Thoracic aorta (tissue), 2 donors: Measurements from ENCODE around the gene OTOP1. TPM values are rescaled to one million over a fixed set of nuclear protein-coding genes. Genes with fewer than 3 reads are reported as not detected.
"Not testable (repeated sequence)": the region's sequence is repeated elsewhere in the genome, so short reads cannot be mapped to it uniquely, and the experiment has no call there.

Experiments used
- ATAC-seq: fragments of 150-250 bp; one replicate; pipeline ENCODE4 v1.8.0; 2017; ENCODE audit warnings: low read depth; ENCODE audit not compliant: insufficient number of reproducible peaks, low FRiP score
- DNase-seq: peaks from one replicate; pipeline ENCODE4 v3.0.0-alpha.2; 2020; ENCODE audit warnings: low spot score
- H3K27ac ChIP-seq, 2 donors: fragments of 200-600 bp; sonication (generic); 1 replicate in 1 of 2; 2 replicates in 1 of 2; pipeline ENCODE4 v1.5.1; 2016; ENCODE audit warnings: mild to moderate bottlenecking in 2 of 2, moderate library complexity in 2 of 2
- H3K27me3 ChIP-seq: fragments of 200-600 bp; sonication (generic); replicated peaks from 2 replicates; pipeline ENCODE4 v1.6.0; 2016; ENCODE audit warnings: mild to moderate bottlenecking; ENCODE audit not compliant: insufficient read depth
- H3K36me3 ChIP-seq: fragments of 200-600 bp; sonication (generic); one replicate; pipeline ENCODE4 v1.5.1; 2016
- H3K4me1 ChIP-seq, 2 donors: fragments of 200-600 bp; sonication (generic); 1 replicate in 1 of 2; 2 replicates in 1 of 2; pipeline versions ENCODE4 v1.5.1 to v1.6.0; 2016; ENCODE audit warnings: low read depth in 2 of 2, mild to moderate bottlenecking in 1 of 2; ENCODE audit not compliant: control insufficient read depth in 1 of 2
- H3K4me3 ChIP-seq: fragments of 200-600 bp; sonication (generic); 2 replicates; pipeline ENCODE4 v1.5.1; 2016; ENCODE audit warnings: mild to moderate bottlenecking
- H3K9me3 ChIP-seq: fragments of 200-600 bp; sonication (generic); 2 replicates; pipeline ENCODE4 v1.5.1; 2016
- total RNA-seq, 2 donors: library from RNA; depleted of rRNA; stranded (reverse); fragments of >200 nt; gene quantifications; one replicate each; pipeline versions ENCODE4 v1.1.0 to v1.2.3, GENCODE V29; 2016
- TF ChIP-seq, protein P1 (sequence below): fragments of 200-600 bp; sonication (generic); IDR thresholded peaks from one replicate; pipeline ENCODE4 v1.5.1; 2019; ENCODE audit warnings: antibody characterized with exemption

Gene OTOP1
- total RNA-seq, 2 donors from 2014 or later, result not detected

GRCh38 chr4:4256799-4257198 lies 30.1 kb upstream of the OTOP1 start:
- ATAC-seq (no peak), DNase-seq (no peak)
- H3K4me3 ChIP-seq, result no peak overlapping the region

GRCh38 chr4:4254666-4255065 lies 27.9 kb upstream of the OTOP1 start:
- H3K27me3 ChIP-seq, result no peaks in the 10 kb centered on the region
- DNase-seq, result no peak
- H3K4me3 ChIP-seq, result no peak overlapping the region
- no peaks in the 10 kb centered on the region for H3K9me3 ChIP-seq
- TF ChIP-seq, protein P1, sequence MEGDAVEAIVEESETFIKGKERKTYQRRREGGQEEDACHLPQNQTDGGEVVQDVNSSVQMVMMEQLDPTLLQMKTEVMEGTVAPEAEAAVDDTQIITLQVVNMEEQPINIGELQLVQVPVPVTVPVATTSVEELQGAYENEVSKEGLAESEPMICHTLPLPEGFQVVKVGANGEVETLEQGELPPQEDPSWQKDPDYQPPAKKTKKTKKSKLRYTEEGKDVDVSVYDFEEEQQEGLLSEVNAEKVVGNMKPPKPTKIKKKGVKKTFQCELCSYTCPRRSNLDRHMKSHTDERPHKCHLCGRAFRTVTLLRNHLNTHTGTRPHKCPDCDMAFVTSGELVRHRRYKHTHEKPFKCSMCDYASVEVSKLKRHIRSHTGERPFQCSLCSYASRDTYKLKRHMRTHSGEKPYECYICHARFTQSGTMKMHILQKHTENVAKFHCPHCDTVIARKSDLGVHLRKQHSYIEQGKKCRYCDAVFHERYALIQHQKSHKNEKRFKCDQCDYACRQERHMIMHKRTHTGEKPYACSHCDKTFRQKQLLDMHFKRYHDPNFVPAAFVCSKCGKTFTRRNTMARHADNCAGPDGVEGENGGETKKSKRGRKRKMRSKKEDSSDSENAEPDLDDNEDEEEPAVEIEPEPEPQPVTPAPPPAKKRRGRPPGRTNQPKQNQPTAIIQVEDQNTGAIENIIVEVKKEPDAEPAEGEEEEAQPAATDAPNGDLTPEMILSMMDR, result no peak
- ATAC-seq, result no peak
- H3K4me1 ChIP-seq, result no peaks in the 10 kb centered on the region
- no peak overlapping the region for H3K27ac ChIP-seq
- no peaks in the 10 kb centered on the region for H3K36me3 ChIP-seq

More at GRCh38 chr4:4256799-4257198, 30.1 kb upstream of the OTOP1 start:
- no peaks in the 10 kb centered on the region for H3K9me3 ChIP-seq
- no peaks in the 10 kb centered on the region for H3K36me3 ChIP-seq
- H3K27ac ChIP-seq, result no peak overlapping the region
- no peaks in the 10 kb centered on the region for H3K27me3 ChIP-seq
- no peaks in the 10 kb centered on the region for H3K4me1 ChIP-seq
- TF ChIP-seq, protein P1, result no peak

DNA sequence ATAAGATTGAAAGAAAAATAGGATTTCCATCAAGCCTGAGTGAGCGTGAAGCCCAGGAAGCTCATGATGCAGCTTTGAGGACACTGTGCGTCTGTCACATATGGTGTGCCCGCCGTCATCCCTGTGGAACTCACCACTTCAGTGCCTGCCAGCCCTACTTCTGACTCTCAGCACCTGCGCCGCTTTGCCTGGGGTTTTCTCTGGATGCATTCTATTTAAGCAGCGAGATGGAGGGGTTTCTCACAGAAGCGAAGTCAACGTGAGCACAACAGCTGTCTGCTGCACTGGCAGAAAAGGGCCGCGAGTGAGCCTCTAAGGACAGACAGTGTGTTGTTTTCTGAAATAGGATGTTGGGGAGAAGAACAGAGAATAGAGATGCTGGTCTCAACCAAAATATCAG lies 27.5 kb upstream of the OTOP1 start:
- Histone ChIP-seq H3K27me3 (no peaks in the 10 kb centered on the region), H3K27ac (no peak overlapping the region), H3K4me1 (peaks cover 0 to 1% of the 10 kb centered on the region in 2 donors), H3K36me3 (no peaks in the 10 kb centered on the region), H3K9me3 (no peaks in the 10 kb centered on the region), H3K4me3 (no peak overlapping the region)
- ATAC-seq, result no peak
- DNase-seq, result no peak
- TF ChIP-seq, protein P1, result no peak

GRCh38 chr4:4249866-4250265 lies 23.1 kb upstream of the OTOP1 start:
- H3K27me3 ChIP-seq, result no peaks in the 10 kb centered on the region
- ATAC-seq, result no peak
- no peak for DNase-seq
- H3K4me3 ChIP-seq, result no peak overlapping the region
- peaks cover 11 to 19% of the 10 kb centered on the region in 2 donors for H3K4me1 ChIP-seq
- peaks cover 6% of the 10 kb centered on the region for H3K36me3 ChIP-seq
- TF ChIP-seq, protein P1, result no peak
- H3K9me3 ChIP-seq, result no peaks in the 10 kb centered on the region
- H3K27ac ChIP-seq, result no peak overlapping the region

GRCh38 chr4:4249342-4249741 lies 22.6 kb upstream of the OTOP1 start:
- peak overlapping the region; percentile 91 for H3K4me3 ChIP-seq
- peaks cover 11 to 19% of the 10 kb centered on the region in 2 donors for H3K4me1 ChIP-seq
- H3K9me3 ChIP-seq, ATAC-seq, H3K27me3 ChIP-seq, H3K36me3 ChIP-seq, DNase-seq: not testable (repeated sequence)
- H3K27ac ChIP-seq, result peak overlapping the region in 1 of 2 donors; percentile 98

DNA sequence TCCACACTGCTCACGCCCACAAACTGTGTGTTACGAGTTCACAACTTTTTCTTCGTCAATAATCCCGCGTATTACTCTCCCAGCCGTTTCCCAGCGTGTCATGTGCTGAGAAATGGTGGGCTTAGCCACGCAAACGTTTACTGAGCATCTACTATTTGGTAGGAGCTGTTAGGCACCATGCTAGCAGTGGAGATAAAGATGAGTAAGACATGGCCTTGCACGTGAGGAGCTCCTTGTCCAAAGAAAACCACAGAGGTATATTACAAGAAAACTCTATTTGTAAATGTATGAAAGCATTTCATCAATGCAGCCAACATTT lies 22.1 kb upstream of the OTOP1 start:
- H3K27me3 ChIP-seq, result no peaks in the 10 kb centered on the region
- DNase-seq, result no peak
- TF ChIP-seq, protein P1, result no peak
- H3K9me3 ChIP-seq, result no peaks in the 10 kb centered on the region
- peak overlapping the region; percentile 94 to 98 for H3K27ac ChIP-seq
- H3K36me3 ChIP-seq, result peaks cover 7% of the 10 kb centered on the region
- H3K4me3 ChIP-seq, result peak overlapping the region; percentile 91
- no peak for ATAC-seq
- H3K4me1 ChIP-seq, result peaks cover 11 to 19% of the 10 kb centered on the region in 2 donors
